HL-60/S4 treated with phorbol 12-myristate 13-acetate at 8.2 ng/mL for 4 days and 3 days (cell line): Measurements from ENCODE around the gene CCDC40.

ENCODE experiments used
- in situ Hi-C: fragments of 300-500 bp; cut with MboI; formaldehyde crosslinking; loops from 2 replicates; pipeline ENCODE4 v1.15.0; 2022; ENCODE audit warnings: low sequenced_read_pairs

CCDC40 gene

GRCh38 chr17:80100035-80100323 is 63.5 kb downstream of the CCDC40 start:
- in situ Hi-C loops, result no loop called here

GRCh38 chr17:80101011-80101945 is 64.8 kb downstream of the CCDC40 start, which contains the start of gene GAA:
TSS of gene GAA (plus strand) at chr17:80101581. CDS start at chr17:80104587, 3,006 bp downstream.
- in situ Hi-C loops, result no loop called here

DNA sequence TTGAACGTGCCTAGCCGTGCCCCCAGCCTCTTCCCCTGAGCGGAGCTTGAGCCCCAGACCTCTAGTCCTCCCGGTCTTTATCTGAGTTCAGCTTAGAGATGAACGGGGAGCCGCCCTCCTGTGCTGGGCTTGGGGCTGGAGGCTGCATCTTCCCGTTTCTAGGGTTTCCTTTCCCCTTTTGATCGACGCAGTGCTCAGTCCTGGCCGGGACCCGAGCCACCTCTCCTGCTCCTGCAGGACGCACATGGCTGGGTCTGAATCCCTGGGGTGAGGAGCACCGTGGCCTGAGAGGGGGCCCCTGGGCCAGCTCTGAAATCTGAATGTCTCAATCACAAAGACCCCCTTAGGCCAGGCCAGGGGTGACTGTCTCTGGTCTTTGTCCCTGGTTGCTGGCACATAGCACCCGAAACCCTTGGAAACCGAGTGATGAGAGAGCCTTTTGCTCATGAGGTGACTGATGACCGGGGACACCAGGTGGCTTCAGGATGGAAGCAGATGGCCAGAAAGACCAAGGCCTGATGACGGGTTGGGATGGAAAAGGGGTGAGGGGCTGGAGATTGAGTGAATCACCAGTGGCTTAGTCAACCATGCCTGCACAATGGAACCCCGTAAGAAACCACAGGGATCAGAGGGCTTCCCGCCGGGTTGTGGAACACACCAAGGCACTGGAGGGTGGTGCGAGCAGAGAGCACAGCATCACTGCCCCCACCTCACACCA is 65.7 kb downstream of the CCDC40 start:
- in situ Hi-C loops, result no loop called here

GRCh38 chr17:80102664-80103448 is 66.4 kb downstream of the CCDC40 start:
- in situ Hi-C loops, result no loop called here

GRCh38 chr17:80103449-80104085 is 67.1 kb downstream of the CCDC40 start:
- in situ Hi-C loops, result no loop called here

DNA sequence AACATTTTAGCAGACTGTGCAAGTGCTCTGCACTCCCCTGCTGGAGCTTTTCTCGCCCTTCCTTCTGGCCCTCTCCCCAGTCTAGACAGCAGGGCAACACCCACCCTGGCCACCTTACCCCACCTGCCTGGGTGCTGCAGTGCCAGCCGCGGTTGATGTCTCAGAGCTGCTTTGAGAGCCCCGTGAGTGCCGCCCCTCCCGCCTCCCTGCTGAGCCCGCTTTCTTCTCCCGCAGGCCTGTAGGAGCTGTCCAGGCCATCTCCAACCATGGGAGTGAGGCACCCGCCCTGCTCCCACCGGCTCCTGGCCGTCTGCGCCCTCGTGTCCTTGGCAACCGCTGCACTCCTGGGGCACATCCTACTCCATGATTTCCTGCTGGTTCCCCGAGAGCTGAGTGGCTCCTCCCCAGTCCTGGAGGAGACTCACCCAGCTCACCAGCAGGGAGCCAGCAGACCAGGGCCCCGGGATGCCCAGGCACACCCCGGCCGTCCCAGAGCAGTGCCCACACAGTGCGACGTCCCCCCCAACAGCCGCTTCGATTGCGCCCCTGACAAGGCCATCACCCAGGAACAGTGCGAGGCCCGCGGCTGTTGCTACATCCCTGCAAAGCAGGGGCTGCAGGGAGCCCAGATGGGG is 68.0 kb downstream of the CCDC40 start:
- in situ Hi-C loops, result no loop called here

GRCh38 chr17:80104956-80105375 is 68.5 kb downstream of the CCDC40 start:
- in situ Hi-C loops, result no loop called here

- in situ Hi-C loops, result no loop called here
Observed at GRCh38 chr17:80105762-80106161, 69.3 kb downstream of the CCDC40 start.

- in situ Hi-C loops, result no loop called here
Observed at GRCh38 chr17:80106176-80106575, 69.7 kb downstream of the CCDC40 start.

GRCh38 chr17:80106751-80107150 is 70.3 kb downstream of the CCDC40 start:
- in situ Hi-C loops, result no loop called here

GRCh38 chr17:80107231-80108021 is 71.0 kb downstream of the CCDC40 start:
- in situ Hi-C loops, result no loop called here

DNA sequence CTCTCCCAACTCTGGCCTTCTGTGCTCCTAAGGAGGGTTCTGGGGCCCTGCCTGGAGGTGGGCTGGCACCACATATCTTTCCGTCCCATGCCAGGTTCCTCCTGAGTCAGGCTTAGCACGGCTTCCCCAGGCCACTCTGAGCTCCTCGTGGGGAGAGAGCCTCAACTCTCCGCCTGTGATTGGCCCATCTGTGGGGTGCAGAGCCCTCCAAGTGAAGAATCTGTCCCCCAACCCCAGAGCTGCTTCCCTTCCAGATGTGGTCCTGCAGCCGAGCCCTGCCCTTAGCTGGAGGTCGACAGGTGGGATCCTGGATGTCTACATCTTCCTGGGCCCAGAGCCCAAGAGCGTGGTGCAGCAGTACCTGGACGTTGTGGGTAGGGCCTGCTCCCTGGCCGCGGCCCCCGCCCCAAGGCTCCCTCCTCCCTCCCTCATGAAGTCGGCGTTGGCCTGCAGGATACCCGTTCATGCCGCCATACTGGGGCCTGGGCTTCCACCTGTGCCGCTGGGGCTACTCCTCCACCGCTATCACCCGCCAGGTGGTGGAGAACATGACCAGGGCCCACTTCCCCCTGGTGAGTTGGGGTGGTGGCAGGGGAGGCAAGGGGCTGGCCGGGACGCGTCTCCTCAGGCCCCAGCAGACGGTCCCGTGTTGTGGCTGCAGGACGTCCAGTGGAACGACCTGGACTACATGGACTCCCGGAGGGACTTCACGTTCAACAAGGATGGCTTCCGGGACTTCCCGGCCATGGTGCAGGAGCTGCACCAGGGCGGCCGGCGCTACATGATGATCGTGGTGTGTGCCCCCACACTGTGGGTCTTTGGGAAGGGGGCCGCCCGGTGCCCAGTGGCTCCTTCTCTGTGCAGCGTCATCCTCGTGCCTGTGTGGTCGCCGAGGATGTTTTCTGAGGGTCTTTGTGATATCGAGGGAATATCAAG is 71.9 kb downstream of the CCDC40 start:
- in situ Hi-C loops, result no loop called here

DNA sequence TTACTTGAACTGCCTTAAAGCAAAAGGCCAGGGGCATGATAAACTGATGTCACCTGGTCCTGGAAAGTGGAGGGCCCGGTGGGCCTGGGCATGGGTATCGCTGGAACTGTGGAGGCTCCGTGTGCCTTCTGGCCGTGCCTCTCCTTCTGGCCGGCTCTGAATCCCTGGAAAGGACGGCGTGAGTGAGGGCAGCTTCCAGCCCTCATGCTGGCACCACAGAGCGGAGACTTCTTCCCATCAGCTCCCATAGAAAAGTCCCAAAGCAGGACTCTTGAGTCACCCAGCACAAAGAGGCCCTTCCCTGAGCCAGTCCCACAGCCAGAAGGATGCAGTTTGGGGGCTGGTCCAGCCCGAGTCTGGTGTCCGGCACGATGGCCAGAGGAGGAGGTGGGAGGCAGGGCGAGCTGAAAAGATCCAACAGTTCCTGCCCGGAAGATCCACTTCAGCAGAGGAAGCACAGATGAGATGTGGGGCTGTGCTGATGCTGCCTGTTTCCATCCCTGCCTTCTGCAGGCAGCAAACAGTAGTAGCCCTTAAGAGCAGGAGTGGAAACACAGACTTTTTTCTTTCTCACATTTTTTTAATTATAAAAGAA is 72.7 kb downstream of the CCDC40 start:
- in situ Hi-C loops, result no loop called here

DNA sequence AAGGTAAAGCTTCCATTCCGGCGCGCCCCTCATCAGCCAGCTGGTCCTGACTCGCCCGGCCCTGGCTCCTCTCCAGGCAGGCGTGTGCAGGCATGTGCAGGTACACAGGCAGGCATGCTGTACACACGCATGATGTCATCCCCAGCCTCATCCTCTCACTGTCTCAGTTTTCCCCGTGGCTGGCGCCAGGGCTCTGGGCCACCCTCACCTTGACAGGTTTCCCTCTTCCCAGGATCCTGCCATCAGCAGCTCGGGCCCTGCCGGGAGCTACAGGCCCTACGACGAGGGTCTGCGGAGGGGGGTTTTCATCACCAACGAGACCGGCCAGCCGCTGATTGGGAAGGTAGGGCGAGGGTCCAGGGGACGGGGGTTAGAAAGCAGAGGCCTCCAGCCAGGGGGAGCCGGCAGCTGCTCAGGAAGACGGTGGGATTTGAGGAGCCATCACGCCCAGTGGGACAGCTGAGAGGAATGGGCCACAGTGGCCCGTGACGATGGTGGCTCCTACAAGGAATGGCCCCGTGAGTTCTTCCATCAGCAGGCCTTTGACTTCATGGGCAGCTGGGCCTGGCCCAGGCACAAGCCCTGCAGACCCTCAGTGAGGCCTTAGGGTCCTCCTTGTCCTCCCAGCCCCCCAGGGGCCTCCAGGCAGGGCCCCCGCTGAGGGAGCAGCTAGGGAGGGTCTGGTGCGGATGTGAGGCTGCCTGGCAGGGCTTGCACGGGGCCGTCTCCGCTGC is 73.4 kb downstream of the CCDC40 start:
- in situ Hi-C loops, result no loop called here

GRCh38 chr17:80110447-80110812 is 74.0 kb downstream of the CCDC40 start:
- in situ Hi-C loops, result no loop called here

GRCh38 chr17:80110927-80111701 is 74.7 kb downstream of the CCDC40 start:
- in situ Hi-C loops, result no loop called here
